IPS-NIHi7 (cell line): ENCODE measurements around the gene GLDC.

Experiments
- DNase-seq: peaks from one replicate; pipeline ENCODE4 v3.0.0; 2012; ENCODE audit warnings: mixed read lengths; ENCODE audit errors: extremely low spot score

Gene GLDC

GRCh38 chr9:6620353-6620752 is 25.2 kb downstream of the GLDC start:
- no peak for DNase-seq

GRCh38 chr9:6619909-6620308 is 25.6 kb downstream of the GLDC start:
- DNase-seq = no peak

GRCh38 chr9:6616951-6617602 is 28.5 kb downstream of the GLDC start:
- no peak for DNase-seq

GRCh38 chr9:6614489-6614888 is 31.0 kb downstream of the GLDC start:
- no peak for DNase-seq

- DNase-seq = no peak
Measured at GRCh38 chr9:6611865-6612264, 33.7 kb downstream of the GLDC start.

GRCh38 chr9:6610073-6610472 is 35.5 kb downstream of the GLDC start:
- no peak for DNase-seq

- no peak for DNase-seq
Measured at GRCh38 chr9:6609497-6610016, 36.0 kb downstream of the GLDC start.

- DNase-seq = no peak
Measured at GRCh38 chr9:6605202-6605601, 40.3 kb downstream of the GLDC start.

GRCh38 chr9:6600426-6600825 is 45.1 kb downstream of the GLDC start:
- no peak for DNase-seq

GRCh38 chr9:6600006-6600405 is 45.5 kb downstream of the GLDC start:
- no peak for DNase-seq

GRCh38 chr9:6598249-6598725 is 47.2 kb downstream of the GLDC start:
- DNase-seq = no peak

GRCh38 chr9:6592791-6593190 is 52.7 kb downstream of the GLDC start:
- DNase-seq = no peak

GRCh38 chr9:6592231-6592630 is 53.3 kb downstream of the GLDC start:
- no peak for DNase-seq

- DNase-seq = no peak
Measured at GRCh38 chr9:6590772-6591384, 54.7 kb downstream of the GLDC start.

- DNase-seq = no peak
Measured at GRCh38 chr9:6590334-6590733, 55.2 kb downstream of the GLDC start.

- DNase-seq = no peak
Measured at GRCh38 chr9:6584881-6585597, 60.5 kb downstream of the GLDC start.

GRCh38 chr9:6581253-6581652 is 64.3 kb downstream of the GLDC start:
- DNase-seq = no peak

GRCh38 chr9:6579613-6580012 is 65.9 kb downstream of the GLDC start:
- no peak for DNase-seq

GRCh38 chr9:6576987-6577386 is 68.5 kb downstream of the GLDC start:
- no peak for DNase-seq

- DNase-seq = no peak
Measured at GRCh38 chr9:6575324-6576034, 70.0 kb downstream of the GLDC start.

- DNase-seq = no peak
Measured at GRCh38 chr9:6567140-6567591, 78.4 kb downstream of the GLDC start.
